GM23248 (cell line): ENCODE measurements around the gene PARG.
"Not testable (repeated sequence)": the region's sequence is repeated elsewhere in the genome, so short reads cannot be mapped to it uniquely, and the experiment has no call there.

Experiments
- EZH2 ChIP-seq: fragments of 200-600 bp; sonication (generic); IDR thresholded peaks from 2 replicates; pipeline ENCODE4 v1.6.1; 2018; ENCODE audit warnings: antibody characterized with exemption, mild to moderate bottlenecking; ENCODE audit not compliant: insufficient read depth, poor library complexity, severe bottlenecking
- EZH2phosphoT487 ChIP-seq: fragments of 200-600 bp; sonication (generic); IDR thresholded peaks from 2 replicates; pipeline ENCODE4 v1.6.1; 2018; ENCODE audit warnings: antibody characterized with exemption, moderate library complexity, mild to moderate bottlenecking, low read depth; ENCODE audit not compliant: insufficient read depth

DNA sequence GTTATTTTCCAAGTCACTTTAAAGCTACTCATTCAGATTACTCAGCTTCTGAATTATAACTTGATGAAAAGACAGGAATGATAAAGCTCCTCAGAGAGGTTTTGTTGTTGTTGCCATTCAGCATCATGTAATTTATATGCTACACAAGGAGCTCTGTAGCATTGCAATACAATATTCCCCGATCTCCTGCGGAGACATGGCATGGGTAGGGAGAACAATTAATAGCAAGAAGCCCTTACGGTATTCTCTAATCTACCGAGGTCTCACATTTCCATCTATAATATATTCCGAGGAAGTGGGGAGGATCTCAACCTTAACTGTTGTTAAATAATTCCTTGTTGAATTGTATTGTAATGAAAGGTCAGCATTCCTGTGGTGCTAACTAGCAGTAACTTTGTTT is 81.9 kb downstream of the PARG start:
- TF ChIP-seq EZH2, EZH2phosphoT487: not testable (repeated sequence)
